GM21528 (cell line): ENCODE data around the gene CHCHD6.

Experiments
- ATAC-seq: cut with Tn5 transposase; IDR thresholded peaks from one replicate; pipeline ENCODE4 v1.9.1; 2021; ENCODE audit warnings: mild to moderate bottlenecking, moderate library complexity; ENCODE audit not compliant: unreplicated experiment, low FRiP score

CHCHD6 gene

DNA sequence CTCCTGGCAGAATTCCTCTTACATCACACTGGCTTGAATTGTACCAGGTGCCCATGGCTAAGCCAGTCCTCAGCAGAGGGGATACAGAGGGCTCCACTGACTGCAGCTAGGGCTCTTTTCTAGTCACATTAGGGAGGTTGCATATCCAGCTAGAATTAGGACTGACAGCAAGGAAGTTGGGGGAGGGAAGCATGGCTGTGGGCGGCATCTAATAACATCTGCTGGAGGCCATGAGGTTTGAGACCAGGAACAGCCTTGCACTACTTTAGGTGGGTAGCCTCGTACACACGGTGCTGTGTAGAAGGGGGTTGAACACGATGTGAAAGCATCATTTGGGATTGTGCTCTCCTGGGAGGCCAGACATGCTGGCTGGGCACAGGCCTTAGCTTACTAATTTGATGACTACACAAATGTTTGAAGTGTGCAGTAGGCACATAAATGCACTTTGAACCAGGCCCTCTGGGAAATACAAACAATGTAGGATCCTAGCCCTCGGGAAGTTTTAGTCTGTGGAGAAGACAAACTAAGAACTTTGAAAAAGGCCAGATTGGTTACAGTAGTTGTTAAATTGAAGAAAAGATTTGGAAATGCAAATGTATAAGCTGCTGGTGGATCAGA lies 30.2 kb downstream of the CHCHD6 start:
- ATAC-seq = no peak

DNA sequence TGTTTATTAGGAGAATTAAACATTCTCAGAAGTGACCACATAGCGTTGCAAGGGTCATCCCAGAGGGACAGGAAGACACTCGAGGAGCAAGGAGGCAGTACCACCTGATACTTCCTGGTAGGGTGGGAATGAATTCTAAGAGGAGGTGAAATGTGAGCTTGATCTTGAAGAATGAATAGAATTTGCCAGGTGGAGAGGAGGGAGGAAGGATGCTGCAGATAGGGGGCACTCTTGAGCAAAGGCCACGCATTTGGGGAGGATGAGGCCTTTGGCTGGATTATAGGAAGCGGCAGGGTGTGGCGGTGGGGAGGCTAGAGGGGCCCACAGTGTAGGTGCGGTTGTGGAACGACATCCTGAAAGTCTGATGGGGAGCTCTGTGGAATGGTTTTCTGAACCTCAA lies 33.5 kb downstream of the CHCHD6 start:
- ATAC-seq = no peak

DNA sequence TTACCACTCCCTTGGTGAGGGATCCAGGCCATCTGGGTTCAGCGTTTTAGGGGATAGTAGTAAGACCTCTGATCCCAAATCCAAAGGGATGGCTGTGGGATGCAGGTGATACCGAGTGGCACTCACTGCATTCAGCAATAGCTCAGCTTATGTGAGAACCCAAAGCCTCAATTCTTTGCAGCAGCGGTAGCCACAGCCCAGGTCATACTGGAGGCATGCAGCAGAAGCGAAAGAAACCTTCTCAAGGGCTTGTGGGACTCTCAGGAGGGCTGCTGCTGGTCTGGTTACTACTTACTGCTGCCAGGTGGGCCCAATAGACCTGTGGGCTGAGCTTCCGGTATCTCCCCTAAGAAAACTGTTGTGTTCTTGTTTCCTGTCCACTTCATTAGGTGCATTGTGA lies 38.0 kb downstream of the CHCHD6 start:
- no peak for ATAC-seq

DNA sequence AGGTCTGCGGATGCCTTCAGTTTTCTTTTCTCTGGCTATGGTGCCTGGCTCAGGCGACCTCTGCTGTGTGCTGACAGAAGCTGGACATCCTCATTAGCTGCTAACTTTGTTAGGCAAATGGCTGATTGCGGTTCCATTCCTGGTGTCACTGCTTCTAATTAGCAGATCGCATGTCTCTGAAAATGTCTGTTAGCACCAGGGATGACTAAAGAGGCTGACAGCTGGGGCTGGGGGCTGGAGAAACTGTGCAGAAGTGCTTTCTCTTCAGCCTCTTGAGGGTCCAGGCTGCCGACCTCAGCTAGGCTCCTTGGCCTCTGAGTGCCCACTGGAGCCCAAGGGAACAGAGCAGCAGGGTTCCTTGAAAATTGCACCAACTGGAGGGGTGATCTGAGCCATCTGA lies 39.3 kb downstream of the CHCHD6 start:
- no peak for ATAC-seq

DNA sequence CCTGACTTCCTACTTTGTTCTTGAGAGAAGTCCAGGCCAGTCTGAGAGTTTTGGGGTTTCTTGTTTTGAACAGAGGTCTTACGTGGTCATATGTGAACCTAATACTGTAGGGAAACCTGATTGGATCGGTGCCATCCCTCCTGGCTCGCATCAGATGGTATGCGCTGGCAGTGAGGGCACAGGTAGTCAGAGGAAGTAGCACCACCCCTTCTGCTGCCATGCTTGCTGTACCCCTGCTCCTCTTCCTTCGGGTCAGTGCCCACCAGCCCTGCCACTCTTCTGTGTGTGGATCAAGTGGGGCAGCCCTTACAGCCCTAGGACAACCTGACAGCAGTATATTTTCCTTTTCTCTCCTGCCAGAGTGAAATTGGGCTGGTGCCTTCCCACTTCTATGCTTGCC lies 39.7 kb downstream of the CHCHD6 start:
- ATAC-seq = no peak

DNA sequence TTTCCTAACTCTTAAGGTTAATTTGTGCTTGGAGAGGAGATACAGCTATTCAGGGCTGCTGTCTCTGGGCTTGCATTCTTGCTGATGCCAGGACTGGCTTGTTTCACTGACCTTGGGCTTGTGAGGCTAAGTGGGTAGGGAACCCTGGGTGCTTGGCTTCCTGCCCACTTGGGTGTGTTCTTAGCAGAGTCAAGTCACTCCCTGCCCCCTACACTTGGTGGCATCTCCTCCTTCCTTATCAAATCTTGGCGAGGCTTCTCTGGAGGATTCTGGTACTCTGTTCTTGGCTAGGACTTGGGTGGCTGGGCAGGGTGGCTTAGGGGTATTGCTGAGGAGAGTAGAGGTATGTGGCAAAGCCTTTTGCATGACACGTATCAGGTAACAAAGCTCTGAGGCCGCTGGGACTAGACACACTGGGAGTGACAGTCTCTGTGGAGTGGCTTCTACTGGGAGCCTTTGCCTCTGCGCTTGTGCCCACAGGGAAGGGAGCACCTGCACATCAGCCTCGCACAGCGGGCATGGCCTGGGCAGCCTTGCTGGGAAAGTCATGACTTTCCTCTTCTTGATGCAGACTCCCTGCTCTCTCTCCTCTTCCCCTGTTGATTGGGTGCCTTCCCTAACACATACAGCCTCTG lies 41.8 kb downstream of the CHCHD6 start:
- ATAC-seq = no peak

DNA sequence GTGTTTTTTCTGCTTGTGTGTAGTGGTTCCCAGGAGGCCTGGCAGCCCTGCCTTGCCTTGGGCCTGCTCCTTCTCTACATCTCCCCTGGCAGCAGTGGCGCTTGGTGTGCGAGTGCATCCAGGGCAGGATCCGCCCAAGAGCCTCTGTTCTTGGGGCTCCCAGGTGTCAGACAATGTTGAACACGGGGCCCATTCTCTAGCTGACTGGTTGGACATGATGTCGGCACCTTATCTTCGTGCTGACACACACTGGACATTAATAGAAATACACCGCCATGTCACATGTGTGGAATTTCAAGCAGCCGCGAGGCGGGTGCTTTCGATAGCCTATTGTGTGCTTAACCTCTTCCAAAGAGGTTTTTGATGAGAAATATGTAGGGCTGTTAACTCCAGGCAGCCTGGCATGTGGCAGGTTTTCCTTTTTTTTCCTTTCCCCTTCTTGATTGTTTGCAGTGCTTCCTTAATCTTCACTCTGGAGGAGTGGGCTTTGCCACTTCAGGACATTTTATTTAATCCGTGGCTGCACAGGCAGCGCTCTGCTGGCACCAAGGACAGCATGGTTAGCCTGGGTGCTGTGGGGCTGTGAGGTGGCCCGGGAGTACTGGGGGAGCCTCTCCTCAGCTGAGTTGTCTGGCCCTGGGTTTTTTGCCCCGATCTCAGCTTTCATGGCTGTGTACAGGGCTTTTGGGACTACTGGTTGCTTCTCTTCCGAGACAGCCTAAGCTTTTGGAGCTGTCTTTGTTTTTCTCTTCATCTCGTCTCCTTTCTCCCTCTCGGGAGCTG lies 42.5 kb downstream of the CHCHD6 start:
- no peak for ATAC-seq

DNA sequence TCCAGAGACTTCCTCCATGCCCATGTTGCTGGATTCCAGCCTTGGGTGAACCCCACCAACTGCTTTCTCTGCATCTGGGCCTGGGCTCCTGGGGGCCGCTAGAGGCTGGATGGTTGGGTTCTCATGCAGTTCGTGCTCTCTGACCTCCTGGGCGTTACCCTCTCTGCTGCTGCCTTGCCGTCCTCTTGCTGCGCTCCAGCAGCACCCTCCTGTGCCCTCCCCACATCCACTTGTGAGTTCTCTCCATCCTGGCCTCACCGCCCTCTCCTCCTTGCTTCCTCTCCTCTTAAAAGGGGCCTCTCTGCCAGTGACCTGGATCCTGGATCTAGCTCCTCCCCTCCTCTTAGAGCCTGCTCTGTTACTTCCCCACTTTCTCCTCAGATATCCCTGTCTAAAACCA lies 43.7 kb downstream of the CHCHD6 start:
- no peak for ATAC-seq

DNA sequence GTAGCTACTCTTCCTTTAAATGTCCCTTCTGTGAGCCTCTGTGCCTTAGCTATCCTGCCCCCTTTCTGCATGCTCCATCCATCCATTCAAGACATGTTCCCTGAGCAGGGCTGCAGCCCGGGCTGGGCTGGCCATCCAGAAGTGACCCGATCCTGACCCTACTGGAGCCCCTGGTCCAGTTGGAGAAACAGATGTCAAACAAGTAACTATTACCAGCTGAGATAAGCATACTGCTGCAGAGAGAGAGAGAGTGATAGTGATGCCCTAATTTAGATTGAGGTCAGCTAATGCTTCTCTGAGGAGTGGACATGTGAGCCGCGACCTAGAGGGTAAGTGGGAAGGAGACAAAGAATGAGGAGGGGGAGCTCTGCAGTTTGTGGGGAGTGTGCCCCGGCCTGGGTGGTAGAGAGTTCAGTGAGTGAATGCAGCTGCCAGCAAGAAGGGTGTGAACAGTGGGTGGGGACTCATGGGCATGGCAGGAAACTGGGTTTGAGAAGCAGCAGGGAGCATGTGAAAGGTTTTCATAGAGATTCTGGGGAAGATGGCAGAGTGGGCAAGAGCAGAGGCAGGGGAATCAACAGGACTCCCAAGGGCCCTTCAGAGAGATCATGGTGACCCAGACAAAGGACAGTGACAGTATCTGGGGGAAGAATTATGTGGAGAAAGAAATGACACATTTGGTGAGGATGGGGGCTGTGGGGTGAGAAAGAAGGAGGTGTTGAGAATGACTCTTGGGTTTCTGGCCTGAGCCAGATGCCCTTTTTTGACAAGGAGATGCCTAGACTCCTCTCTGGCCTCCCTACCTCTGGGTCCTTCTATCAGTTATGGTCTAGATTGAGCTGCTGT lies 44.9 kb downstream of the CHCHD6 start:
- ATAC-seq = no peak

DNA sequence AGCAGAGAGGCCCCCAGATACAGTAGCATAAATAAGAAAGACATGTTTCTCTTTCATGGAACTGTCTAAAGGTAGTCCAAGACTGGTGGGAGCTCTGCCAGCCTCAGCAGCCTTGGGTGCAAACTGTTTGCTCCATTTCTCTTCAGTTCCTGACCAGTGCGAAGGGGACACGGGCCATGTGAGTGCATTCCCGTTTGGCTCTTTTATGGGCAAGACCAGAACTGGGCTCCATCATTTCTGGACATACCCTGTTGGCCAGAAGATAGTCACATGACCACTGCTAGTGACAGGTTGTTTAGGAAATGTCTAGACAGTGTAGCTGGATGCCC lies 45.5 kb downstream of the CHCHD6 start:
- ATAC-seq = no peak

DNA sequence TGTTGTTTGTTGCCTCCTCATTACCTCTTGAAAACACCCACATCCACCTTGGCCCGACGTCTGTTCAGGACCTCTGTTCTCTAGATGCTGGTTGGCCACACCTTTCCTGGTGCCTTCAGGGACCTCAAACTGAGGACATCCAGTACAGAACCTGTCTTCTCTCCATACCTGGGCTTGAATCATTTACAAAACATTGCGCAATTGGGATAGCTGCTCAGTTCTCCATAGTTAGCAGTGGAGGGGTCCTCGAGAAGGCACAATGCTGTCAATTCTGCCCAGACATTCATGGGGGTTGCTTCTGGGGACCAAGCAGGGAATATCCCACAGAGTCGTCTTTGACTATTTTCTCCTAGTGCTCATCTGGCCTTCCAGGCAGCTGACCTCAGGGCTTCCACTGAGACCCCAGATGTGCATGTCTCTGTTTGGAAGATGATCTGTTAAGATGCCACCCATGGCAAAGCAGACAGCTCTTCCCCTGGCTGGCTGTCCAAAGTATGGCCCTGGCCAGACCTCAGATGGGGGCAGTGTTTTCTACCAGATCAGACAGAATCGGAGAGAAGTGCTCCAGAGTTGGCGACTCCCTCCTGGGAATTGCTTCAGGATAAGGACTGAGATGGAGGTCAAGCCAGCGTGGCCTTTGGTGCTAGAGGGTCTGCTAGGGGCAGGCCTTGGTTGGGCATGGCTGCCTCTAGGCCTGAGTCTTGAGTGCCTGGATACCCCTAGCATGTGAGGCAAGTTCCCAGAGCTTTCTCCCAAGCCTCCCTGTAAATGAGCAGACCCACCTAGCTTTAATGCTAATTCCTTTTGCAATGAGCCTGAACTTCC lies 46.1 kb downstream of the CHCHD6 start:
- ATAC-seq = no peak

DNA sequence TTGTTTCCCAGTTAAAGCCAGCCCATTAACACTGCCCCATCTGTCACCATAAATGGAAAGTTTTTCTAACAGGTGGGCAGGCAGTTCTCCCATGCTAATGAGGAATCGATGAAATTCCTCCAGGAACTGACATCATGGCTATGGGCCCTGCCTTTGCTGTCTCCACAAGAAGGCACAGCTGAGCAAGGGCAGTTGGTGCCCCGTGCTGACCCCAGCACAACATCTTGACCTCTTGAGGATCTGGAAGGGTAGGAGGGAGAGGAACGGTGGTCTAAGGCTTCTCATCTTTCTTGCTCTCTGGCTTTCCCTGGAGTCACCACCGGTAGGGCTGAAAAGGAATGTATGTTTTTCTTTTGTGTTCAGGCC lies 46.7 kb downstream of the CHCHD6 start:
- ATAC-seq = no peak

DNA sequence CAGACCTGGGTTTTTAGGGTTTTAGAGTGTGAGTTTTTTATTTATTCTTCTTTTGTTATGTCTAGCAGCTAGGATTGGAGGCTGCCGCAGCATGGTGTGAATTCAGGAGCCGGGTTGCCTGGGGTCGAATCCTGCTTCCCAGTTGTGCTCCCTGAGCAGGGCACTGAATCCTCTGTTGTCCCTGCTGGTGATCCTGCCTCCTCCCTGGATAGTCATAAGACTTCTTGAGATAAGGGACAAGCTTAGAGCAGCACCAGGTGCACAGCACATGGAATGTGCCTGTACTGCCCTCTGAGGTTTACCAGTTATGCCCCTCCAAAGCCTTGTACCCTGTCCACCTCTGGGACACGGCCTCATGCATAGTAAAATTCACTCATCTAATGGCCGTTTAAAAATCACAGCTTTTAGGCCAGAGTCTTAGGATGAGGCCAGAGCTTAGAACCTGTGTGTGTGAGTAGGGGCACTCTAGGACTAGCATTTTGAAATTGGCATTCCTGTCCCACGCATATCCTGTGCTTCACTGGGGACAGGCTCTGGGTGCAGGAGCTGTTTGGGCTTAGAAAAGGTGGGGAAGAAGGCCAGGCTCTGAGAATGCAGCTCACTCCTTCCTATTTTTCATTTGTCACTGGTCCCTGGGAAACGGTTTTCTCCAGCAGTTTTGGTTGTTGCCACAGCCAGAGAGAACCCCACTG lies 47.7 kb downstream of the CHCHD6 start:
- ATAC-seq = no peak

DNA sequence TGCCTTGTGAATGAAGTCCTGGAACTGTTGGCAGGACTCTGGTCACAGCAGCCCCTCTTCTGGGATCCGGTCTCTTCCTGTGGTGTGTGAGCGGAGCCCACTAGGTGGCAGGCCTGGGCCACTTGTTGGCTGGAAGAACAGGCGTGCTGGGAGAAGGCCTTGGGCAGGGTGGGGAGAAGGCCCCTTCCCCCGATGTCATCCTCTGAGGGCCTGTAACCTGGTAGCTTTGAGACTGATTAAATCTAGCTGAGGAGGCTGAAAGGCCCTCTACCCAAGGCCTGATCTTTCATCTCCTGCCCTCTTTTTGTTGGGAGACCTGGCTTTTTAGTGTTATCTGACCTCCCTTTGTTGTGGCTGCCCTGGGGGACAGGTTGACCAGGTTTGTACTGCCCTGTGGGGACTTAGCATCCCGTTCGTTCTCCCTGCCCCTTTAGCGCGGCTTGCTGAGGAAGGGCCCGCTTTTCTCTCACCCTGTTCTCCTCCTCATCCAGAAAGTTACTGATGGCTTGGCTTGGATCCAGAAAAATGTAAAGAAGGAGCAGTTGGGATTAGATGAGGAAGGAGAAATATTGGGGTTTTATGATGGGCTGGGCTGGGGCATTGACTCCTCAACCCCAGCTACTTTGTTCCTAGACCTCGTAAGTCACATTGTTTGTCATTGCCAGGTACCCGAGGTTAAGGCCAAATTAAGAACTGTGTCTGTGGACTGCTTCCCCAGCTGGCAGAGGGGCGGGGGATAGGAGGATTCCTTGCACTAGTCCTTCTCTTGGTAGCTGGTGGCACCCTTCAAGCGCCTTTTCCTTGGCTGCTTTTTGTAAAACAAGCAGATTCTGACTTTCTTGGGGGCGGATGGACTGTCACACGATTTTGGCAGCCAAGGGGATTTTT lies 48.5 kb downstream of the CHCHD6 start:
- no peak for ATAC-seq

DNA sequence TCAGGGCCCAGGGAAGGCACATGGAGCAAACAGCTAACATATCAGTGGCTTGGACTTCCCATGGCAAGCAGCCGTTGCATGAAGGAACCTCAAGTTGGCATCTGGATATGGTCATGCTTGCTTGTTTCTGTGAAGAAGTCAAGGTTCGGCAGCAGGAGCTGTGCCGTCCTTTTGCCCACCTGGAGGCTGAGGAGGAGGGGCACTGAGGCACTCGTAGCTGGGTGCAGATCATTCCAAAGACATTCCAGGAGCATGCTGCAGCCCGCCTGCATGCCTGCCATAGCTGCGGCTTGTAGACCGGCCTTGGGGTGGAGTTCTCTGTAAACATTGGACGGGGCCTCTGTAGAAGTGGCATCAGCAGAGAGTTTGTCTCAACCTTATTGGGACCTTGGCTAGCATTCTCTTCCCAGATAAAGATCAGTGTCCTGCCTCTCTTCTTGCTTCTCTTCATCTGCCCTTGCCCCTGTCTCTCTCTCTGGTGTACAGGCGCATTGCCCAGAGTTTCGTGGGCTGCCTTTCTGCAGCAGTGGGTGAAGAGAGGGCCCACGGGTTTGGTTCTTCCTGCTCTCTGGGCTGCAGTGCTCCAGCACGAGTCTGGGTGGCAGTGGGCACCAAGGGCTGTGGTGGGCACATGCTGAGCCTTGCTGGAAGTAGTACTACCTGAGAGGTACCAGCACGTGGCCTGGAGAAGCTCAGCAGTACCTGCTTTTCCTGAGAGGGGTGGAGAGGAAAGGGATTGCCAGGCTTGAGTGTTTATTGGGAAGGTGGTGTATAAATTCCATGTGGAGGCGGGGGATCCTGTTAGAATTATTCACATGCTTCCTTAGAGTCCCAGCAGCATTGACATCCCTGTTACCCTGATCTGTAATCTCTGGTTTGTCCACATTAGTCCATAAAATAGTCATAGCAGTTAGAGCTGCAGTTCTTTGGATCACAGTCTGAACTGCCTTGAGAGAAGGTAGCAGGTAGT lies 49.4 kb downstream of the CHCHD6 start:
- ATAC-seq = no peak

DNA sequence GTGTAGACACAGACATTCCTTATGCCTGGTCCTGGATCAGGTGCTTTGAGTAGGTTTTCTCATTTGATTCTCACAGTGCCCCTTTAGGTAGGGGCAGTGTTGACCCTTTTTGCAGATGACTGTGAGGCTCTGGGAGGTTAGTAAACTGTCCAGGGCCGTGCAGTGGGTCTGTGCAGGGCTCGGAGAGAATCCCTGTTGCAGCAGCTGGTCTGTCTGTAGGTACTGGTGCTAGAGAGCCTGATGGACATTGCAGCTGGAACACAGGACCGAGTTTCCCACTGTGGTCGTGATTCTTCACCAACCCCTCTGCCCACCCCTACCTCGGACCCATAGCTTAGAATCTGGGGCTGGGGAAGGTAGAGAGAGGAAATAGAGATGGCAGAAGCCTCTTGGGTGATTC lies 51.8 kb downstream of the CHCHD6 start:
- no peak for ATAC-seq

DNA sequence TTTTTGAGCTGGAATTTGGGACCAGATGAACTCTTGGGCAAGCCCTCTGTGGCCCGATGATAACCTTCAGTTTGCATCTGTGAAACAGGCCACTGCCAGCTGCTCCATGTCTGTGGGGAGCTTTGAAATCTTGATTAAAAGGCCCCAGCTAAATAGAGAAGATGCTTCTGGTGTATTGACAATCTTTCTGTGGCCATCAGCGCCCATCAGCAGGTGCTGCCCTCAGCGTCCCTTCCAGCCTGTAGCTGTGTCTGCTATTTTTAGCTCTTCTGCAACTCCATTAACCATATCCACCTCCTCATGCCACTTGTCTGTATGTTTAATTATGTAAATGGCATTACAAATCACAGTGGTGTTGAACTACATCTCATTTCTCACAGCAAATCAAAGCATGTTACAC lies 54.0 kb downstream of the CHCHD6 start:
- ATAC-seq = no peak

DNA sequence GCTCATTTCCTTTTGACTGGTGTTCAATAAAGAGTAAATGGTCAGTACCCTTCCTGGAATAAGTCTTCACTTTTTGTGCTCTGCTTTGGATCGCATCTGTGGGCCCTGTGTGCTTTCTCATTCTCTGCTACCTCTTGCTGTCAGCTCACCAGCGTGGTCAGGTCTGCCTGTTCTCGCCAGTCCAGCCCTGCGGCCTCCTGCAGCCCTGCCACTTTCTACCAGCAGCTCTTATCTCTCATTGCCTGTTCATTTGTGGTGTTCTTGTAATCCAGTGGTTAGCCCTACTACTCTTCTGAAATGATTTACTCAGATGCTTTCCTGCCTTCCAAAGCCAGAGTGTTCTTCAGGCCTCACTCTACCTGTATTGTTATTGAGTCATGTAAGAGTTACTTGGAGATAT lies 54.8 kb downstream of the CHCHD6 start:
- ATAC-seq = no peak
